Right lobe of liver (tissue), 4 donors: Measurements from ENCODE around the gene USP48.
A peak's percentile ranks its signal among the peaks of the same experiment; 100 is the strongest.

Source experiments
- CTCF ChIP-seq, 4 donors: fragments of 200-600 bp in 3 of 4; fragments of 450-650 bp in 1 of 4; IDR thresholded peaks; one replicate each; pipeline versions ENCODE4 v1.5.1 to v1.8.0; 2016 to 2022; ENCODE audit warnings: antibody characterized with exemption in 4 of 4, mild to moderate bottlenecking in 2 of 4
- POLR2A ChIP-seq: fragments of 450-650 bp; IDR thresholded peaks from one replicate; pipeline ENCODE4 v1.6.1; 2017; ENCODE audit warnings: antibody characterized with exemption, mild to moderate bottlenecking
- donor health status: DM: no; HTN: no; CAD: no.
- donor health status: DM: no; HTN: no; CAD: no.
- donor health status: DM: no; HTN: yes; CAD: no.

GRCh38 chr1:21669258-21670058 lies 113.5 kb downstream of the USP48 start, which contains the start of gene RAP1GAP:
- TF ChIP-seq CTCF (IDR thresholded peaks at IDR 0.05) (peak in 1 of 4 donors; percentile 16), POLR2A (peak; percentile 86)
